Fibroblast of skin of left quadriceps (primary cell): ENCODE data around the gene RPS10.

ENCODE experiments used
- DNase-seq, 2 experiments: peaks; one replicate each; pipeline ENCODE4 v3.0.0-alpha.2; 2013; ENCODE audit warnings: low read depth in 2 of 2

Gene RPS10

DNA sequence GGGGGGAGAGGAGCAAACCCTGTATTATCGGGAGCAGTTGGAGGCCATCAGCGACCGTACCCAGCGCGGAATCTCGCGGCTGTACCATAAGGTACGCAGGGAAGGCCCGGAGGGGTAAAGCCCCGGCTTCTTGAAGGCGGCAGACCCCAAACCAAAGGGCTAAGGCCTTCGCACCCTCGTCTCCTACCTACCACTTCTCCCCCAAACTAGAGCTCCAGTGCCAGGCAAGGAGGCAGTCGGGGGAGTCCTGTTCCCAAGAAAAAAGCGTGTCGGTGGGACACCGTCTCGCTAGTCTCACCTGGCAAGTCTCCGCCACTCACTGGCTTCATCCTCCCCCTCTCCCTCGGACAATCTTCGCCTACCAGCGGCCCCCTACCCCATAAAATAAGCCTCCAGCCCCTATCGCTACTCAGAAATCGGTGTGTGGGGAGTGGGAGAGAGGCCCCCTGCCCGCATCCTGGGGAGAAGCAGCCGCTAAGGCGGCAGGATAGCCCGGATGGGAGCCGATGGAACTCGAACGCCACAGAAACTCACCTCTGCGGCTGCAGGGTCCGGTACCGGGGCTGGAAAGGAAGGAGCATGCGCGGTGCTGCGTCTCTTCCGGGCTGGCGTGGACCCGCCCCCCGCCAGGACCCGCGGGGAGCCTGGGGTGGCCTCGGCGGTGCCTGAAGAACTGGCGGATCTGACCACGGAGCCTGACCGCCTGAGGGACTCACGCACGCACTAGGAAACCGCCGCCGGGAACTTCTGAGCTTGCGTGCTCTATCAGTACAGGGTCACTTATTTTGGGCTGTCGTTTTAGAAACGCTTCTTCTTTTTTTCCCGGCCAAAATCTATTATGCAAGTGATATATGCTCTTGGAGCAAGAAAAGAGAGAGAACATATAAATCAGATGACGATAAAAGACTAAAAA lies at the start of gene RPS10:
Gene RPS10 (minus strand): TSS at position 572 of the 913 bp plus-strand sequence. CDS start 848 bp downstream, outside the sequence.
- peak; percentile 84 to 86 for DNase-seq

DNA sequence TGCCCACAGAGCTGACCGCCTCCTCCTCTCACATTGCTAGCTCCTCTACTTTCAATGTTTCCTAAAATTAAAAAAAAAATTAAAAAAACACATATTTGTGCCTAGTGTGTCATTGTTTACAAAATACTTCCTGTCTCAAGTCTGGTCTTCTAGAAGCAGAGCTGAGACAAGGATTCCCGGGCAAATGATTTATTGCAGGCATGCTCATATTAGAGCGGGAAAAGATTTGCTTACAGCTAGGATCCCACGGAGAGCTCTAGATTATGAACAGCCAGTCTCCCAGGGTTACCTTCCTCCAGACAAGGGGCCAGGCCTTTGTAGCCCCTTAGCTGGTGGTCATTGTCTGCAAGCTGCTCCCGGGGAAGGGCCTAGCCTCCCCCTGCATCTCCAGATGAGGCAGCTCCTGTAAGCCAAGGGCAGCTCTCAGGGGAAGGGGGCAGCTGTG lies 49.4 kb upstream of the RPS10 start:
- no peak for DNase-seq

DNA sequence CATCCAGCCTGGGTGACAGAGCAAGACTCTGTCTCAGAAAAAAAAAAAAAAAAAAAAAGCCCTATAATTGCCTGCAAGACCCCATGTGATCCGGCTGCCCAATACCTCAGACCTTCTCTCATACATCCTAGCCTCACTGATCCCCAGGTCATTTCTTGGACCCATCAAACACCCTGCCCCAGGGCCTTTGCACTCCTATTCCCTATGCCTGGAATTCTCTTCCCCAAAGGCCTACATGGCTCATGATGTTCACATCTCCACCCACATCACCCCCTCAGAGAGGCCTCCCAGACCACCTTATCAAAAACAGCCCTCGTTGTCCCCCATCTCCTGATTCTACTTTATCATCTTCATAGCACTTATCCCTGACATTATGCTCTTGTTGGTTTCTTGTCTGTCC lies 48.9 kb upstream of the RPS10 start:
- no peak for DNase-seq

DNA sequence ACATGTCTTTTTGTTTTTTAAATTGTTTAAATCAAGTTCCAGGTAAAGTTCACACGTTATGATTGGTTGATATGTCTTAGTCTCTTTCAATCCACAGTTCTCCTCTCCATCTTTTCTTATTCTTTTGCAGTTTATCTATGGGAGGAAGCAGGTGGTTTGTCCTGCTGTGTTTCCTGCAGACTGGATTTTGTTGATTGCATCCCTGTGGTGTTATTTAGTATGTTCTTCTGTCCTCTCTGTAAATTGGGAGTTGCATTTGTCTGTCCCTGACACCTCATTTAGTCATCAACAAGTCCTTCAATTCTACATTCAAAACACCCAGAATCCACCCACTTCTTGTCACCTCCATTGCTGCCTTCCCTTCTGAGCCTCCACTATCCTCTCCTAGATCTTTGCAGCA lies 48.1 kb upstream of the RPS10 start:
- no peak for DNase-seq

DNA sequence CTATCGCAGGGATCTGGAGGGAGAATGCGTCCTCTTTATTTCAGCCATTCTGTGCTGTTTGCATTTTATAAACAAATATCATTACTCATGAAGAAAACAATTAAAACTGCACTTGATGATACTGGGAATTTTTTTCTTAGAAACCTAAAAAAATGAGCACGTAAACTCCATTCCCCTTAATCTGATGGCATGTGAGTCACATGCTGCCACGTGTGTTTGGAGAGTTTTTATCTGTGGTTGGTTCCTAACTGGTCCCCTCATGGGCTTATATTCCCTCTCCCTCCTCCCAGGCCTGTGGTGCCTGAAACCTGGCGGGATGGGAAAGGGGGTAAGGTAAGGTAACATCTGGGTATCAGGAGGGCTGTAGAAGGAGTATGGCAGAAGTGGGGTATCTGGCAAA lies 46.6 kb upstream of the RPS10 start:
- no peak for DNase-seq

DNA sequence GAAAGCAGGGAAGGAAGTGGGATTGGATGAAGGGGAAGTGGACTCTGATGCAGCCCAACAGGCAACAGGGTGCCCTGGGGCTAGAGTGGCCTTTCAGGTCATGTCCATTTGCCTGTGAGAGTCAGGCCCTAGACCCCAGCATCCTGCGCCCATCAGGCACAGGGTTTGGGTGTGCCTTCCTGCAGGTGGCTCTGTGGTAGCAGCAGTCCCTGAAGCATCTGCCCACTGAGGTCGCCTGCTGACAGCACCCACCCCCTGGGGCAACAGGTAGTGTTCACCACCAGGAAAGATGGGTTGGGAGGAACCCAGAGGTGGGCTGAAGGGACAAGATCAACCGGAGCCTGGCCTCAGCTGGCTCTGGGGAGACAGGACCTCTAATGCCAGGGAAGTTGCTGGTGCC lies 43.6 kb upstream of the RPS10 start:
- no peak for DNase-seq

DNA sequence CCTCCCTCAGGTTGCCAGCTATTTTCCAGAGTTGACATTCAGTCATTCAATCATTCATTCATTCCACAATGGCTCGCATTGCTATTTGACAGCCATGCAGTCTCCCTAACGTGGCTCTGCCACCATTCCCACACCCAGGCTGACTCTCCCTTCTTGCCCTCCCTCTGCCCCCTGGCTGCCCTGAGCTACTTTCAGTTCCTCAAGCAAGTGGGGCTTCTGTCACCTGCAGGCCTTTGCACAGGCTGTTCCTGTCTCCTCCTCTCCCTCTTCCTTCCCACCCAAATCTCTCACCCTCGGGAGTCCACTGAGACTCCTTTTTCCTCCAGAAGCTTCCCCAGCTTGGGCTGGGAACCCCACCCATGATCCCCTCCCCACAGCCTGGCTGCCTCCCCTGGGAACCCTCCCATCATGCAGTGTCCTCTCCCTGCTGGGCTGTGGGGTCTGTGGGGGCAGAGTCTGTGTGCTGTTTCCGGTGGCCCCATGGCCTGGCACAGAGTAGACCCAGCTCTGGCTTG lies 42.6 kb upstream of the RPS10 start:
- no peak for DNase-seq

DNA sequence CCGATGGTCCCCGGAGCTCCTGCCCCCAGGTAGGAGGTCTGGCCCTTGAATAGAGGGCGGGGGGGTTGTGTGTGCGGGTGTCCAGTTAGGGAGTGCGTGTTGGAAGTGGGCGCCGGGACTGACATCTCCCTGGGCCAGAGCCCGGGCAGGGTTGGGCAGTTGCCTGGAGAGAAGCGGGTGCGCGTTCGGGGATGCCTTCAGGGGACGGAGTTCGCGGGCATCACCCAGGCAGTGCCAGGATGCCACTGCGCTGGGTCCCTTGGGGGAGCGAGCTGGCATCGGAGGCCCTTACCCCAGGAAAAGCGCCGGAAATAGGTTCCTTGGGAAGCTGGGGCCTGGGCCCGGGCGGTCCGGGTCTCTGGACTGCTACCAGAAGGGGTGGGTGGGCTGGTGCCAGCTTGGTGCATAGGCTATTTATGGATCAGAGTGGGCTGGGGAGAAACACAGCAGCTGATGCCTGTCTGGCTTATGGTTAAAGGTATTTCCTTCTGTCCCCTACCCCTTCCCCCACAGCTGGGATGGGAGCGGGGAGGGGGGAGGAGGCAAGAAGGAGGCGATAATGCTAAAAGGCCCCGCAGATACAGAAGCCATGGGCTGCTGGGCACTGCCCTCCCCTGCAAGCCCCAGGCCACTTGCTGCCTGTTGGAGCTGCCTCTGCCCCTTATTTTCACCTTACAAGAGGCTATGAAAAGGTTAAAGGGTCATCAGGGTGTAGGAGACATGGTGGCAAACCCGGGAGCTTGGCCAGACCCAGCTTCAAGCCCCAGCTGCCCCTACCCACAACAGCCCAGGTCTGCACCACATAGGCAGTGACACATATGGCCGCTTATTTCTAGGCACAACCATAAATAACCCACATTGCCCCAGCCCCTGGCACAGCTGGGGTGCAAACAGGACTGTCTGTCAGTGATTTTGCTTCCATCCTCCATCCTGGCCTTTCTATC lies 40.6 kb upstream of the RPS10 start:
- no peak for DNase-seq

DNA sequence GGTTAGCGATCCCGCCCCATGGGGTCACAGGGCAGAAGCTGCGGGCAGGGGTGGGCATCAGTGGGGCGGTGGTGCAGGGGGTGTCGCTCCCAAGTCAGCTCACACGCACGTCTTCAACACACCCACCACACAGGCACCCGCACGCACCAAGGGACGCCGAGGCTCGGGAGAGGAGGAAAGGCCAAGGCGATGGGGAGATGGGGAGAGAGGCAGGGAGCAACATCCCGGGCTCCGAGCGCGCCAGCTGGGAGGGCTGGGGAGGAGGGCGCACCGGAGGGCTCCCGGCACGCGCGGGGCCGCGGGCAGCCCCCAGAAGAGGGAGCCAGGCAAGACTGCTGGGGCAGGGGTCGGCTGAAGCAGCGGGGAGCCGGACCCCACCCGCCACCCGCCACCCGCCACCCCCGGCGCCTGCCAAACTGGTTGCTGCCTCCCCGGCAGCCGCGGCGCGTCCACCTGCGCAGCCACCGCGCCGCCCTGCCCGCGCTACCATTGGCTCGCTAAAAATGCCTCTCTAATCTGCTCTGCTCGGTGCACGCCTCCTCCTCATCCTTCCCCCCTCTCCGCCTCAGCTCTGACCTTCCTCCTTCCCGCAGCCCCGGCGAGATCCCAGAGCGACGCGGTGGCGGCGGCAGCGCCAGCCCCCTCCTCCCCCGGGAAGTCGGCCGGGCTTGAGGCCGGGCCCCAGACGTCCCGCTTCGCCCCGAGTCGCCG lies 39.8 kb upstream of the RPS10 start, which contains the start of gene PACSIN1:
Gene PACSIN1 (plus strand): TSS at position 546 of the 711 bp plus-strand sequence. CDS start 60,230 bp downstream, outside the sequence.
- no peak for DNase-seq

DNA sequence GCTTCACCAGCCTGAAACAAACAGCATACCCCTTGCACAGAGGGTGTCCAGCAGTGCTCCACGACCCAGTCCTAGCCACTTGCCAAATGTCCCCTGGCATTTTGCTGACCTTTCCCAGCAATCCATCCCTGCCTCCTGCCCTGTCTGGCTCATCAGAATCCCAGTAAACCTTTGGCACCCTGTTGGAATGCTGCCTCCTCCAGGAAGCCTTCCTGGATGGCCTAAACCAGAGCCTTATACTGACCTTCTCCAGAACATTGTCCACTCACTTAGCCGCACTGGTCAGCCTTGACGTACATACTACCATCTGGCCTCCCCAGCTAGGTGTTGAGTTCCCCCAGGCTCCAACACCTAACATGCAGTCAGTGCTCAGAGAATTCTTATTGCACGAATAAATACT lies 38.0 kb upstream of the RPS10 start:
- no peak for DNase-seq

DNA sequence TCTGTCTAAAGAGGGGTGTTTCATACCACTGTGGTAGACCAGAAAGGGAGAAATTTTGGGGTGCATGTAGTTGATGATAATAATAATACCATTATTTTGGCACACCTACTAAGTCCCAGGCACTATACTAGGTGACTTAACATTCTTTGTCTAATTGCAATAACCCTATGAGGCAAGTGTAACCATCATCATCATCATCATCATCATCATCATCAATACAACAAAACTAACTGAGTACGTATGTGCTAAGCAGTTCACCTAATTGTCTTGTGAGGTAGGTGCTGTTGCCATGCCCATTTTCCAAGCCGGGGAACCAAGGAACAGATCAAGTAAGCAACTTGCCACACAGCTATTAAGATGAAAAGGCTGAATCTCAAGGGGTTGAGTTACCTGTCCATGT lies 37.4 kb upstream of the RPS10 start:
- DNase-seq = no peak

DNA sequence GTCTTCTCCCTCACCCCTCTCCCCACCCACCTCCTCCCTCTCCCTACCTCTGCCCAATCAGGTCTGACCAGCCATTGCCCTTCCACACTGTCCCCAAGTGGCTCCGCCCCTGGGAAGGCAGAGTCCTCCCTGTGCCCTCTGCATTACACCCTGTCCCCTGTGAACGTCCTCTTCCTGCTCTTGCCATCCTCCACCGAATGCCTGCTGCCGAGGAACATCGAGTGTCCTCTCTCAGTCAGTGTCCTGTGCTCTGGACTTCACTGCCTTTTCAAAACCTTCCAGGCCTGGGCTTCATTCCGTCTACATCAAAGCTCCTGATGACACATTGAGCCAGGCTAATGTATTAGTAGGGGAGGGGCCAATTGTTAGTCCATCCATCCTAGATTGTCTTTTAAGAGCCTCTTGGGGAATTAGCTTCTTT lies 36.7 kb upstream of the RPS10 start:
- DNase-seq = no peak

DNA sequence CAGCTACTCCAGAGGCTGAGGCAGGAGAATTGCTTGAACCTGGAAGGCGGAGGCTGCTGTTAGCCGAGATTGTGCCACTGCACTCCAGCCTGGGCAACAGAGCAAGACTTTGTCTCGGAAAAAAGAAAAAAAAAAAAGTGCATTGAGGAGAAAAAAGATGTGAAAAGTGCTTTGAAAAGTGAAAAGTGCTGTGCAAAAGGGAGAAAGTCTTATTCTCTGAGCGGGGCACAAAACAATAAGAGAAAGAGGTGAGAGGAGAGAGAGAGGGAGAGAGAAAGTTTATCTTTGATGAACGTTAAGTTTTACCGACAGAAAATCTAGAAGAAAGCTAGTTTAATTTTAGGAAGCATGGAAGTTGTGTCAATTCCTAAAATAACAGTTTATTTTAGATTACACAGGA lies 36.1 kb upstream of the RPS10 start:
- DNase-seq = no peak

DNA sequence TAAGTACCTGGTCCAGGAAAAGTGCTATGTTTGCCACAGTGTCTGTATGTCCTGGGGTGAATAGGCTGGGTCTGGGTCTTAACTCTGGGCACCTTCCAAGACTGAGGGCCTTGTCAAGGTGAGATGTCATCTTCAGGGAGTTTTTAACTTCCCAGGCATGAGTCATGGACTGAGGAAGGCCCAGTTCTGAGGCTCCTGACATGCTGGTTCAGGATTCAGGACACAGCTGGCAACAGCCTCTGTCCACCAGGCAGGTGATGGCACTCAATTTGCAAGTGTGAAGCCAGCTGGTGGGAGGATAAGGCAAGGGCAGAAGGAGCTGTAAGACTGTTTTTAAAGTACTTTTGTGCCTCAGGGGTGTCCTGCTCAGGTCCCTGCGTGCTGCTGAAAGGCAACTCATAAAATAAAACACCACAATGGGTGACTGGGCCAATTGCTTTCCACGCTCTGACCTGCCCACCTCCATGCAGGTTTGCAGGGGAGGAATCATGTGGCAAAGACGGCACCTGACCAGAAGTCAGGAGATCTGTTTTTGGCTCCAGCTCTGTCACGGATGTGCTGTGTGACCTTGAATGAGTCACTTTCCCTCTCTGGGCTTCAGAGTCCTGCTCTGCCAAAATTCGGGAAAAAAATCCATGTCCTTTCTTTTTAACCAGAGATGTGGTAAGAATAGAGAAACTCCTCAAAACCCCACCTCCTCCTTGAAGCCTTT lies 35.1 kb upstream of the RPS10 start:
- no peak for DNase-seq

DNA sequence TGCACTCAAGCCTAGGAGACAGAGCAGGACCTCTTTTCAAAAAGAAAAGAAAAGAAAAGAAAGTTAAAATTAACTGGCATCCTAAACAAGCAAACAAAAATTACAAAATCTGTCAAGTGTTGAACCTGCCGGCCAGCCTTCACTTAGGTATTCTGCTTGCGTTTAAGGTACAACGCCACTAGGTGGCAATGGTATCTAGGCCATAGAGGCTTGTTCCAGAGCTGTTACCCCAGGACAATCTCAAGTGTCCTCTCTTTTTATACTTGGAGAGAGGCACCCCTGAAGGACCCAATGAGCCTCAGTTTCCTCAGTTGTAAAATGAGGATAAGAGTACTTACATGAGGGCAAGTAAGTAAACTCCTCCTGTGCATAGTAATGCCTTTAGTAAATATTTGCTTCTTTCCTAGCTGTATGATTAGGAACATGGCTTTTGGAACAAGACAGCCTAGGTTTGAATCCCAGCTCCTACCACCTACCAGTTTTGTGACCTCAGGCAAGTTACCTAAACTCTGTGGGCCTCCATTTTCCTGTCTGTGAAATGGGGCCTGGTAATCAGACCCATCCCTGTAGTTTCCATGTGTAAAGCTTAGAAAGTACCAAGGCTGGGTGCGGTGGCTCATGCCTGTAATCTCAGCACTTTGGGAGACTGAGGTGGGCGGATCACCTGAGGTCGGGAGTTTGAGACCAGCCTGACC lies 34.2 kb upstream of the RPS10 start:
- no peak for DNase-seq

DNA sequence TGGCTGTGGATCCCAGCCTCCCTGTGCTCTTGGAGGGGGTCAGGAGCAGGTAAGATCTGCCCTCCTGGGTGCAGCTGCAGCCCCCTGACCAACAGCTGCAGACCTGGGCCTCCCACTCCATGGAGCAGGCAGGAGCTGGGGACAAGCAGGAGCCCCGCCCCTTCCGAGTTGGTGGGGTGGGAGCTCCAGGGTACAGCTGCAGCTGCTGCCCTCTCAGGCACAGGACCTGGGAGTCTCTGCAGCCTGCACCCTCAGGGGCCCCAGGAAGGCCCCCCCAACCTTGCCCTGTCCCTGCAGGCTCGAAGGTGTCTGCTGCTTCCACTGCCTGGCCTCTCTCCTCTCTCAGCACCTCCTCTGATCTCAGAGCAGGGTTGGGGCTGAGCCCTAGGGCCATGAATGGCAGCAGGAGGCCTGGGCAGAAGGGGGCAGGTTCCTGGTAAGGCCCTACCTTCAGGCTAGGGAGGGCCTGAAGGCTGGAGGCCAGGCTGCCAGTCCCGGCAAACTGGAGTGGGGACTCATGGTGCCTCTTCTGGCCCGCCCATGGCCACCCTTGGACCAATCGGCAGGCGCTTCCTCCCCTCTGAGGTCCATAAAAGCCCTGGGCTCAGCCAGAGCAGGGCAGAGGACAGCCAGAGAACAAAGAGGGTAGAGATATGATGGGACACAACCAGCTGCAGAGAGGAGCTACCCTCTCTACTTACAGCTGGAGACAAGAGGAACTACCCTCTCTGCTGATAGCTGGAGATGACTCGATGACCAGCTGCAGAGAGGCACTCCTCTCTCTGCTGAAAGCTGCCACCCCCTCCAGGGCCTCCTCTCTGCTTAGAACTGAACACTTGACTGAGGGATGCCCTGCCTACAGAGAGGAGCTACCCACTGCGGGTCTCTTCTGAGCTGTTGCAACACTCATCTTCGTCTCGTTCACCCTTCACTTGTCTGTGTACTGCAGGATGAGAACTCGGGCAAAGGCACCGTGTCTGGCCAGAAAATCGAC lies 32.2 kb upstream of the RPS10 start:
- DNase-seq = no peak

DNA sequence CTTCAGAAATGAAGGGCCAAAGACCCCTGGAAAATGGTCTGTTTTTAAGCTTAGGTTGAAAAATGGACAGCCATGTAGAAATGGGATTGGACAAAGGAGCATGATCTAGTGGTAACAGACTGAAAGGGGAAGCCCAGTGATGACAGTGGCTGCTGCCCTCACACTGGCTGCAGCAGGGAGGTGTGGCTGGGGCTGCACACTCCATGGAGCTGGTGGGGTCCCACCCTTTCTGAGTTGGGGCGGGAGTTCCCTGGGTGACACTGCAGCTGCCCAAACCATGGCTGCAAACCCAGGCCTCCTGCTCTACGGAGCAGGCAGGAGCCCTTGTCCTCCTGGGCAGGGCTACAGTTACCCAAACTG lies 31.5 kb upstream of the RPS10 start:
- DNase-seq = no peak

DNA sequence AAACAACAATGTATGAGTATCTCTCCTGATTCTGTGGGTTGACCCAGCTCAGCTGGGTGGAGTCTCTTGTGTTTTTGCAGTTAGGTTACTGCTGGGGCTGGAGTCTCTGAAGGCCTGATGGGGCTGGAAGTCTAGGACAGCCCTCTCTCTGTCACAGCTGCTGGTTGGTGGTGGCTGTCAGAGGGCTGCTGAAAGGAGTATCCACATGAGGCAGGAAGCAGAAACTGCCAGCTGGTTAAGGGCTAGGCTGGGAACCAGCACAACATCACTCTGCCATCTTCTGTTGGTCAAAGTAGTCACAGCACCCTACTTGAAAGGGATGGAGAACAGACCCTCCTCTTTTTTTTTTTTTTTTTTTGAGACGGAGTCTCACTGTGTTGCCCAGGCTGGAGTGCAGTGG lies 30.0 kb upstream of the RPS10 start:
- no peak for DNase-seq

DNA sequence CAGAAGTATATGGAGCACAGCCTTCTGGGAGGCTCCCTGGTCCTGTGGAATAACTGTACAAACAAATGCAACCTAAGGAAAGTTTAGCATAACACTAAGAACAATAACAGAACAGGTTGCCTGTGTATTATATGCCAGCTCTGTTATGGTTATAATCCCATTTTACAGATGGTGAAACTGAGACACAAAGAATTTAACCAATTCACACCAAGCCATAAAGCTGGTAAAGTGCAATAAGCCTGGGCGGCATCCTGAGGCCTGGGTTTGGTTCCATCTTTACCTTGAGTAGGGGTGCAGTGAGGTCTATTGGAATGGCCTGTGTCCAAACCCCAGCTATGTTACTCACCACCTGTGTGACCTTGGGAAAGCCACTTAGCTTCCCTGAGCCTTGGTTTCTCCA lies 25.3 kb upstream of the RPS10 start:
- no peak for DNase-seq
